H9 (cell line): ENCODE measurements around the gene TCF25. TPM values are rescaled to one million over a fixed set of nuclear protein-coding genes. Genes with fewer than 3 reads are reported as not detected.

Experiments
- DNase-seq: peaks from one replicate; pipeline ENCODE4 v3.0.0-alpha.2; 2017
- H2AFZ ChIP-seq: one replicate; pipeline ENCODE4 v1.6.1; 2013; ENCODE audit warnings: mild to moderate bottlenecking, low read length, control low read depth, moderate library complexity
- H2AK5ac ChIP-seq: 2 replicates; pipeline ENCODE4 v1.6.1; 2013; ENCODE audit warnings: low read length, control low read depth, mixed read lengths; ENCODE audit not compliant: insufficient read length
- H2BK120ac ChIP-seq: one replicate; pipeline ENCODE4 v1.6.1; 2013; ENCODE audit warnings: low read depth, mild to moderate bottlenecking, low read length, control low read depth, inconsistent platforms; ENCODE audit not compliant: poor library complexity, severe bottlenecking
- H2BK12ac ChIP-seq: 2 replicates; pipeline ENCODE4 v1.6.1; 2013; ENCODE audit warnings: low read length, control low read depth, mixed read lengths, low read depth; ENCODE audit not compliant: insufficient read length
- H2BK15ac ChIP-seq: 2 replicates; pipeline ENCODE4 v1.6.1; 2013; ENCODE audit warnings: low read depth, low read length, control low read depth
- H2BK20ac ChIP-seq: one replicate; pipeline ENCODE4 v1.6.1; 2013; ENCODE audit warnings: low read depth, mild to moderate bottlenecking, low read length, control low read depth, inconsistent platforms; ENCODE audit not compliant: poor library complexity, severe bottlenecking
- H2BK5ac ChIP-seq: 2 replicates; pipeline ENCODE4 v1.6.1; 2013; ENCODE audit warnings: low read length, control low read depth, mixed read lengths; ENCODE audit not compliant: insufficient read length
- H3K14ac ChIP-seq: 2 replicates; pipeline ENCODE4 v1.6.1; 2013; ENCODE audit warnings: low read length, control low read depth; ENCODE audit not compliant: insufficient read depth
- H3K18ac ChIP-seq: 2 replicates; pipeline ENCODE4 v1.6.1; 2013; ENCODE audit warnings: low read depth, mild to moderate bottlenecking, mixed read lengths, low read length, control low read depth; ENCODE audit not compliant: insufficient read length
- H3K23ac ChIP-seq: 2 replicates; pipeline ENCODE4 v1.6.1; 2013; ENCODE audit warnings: low read length, control low read depth, mixed read lengths, low read depth; ENCODE audit not compliant: insufficient read length
- H3K23me2 ChIP-seq: 2 replicates; pipeline ENCODE4 v1.6.1; 2013; ENCODE audit warnings: low read depth, mild to moderate bottlenecking, mixed read lengths, low read length, control low read depth; ENCODE audit not compliant: insufficient read length, poor library complexity, severe bottlenecking
- H3K27ac ChIP-seq: 2 replicates; pipeline ENCODE4 v1.5.1; 2013; ENCODE audit warnings: low read length, control low read depth, mixed read lengths, low read depth; ENCODE audit not compliant: insufficient read length
- H3K27me3 ChIP-seq: 2 replicates; pipeline ENCODE4 v1.6.1; 2013; ENCODE audit warnings: low read length, control low read depth, inconsistent platforms; ENCODE audit not compliant: insufficient read depth
- H3K4ac ChIP-seq: 2 replicates; pipeline ENCODE4 v1.6.1; 2013; ENCODE audit warnings: low read depth, mild to moderate bottlenecking, control low read depth, inconsistent platforms, low read length, moderate library complexity
- H3K4me1 ChIP-seq: 2 replicates; pipeline ENCODE4 v1.6.1; 2013; ENCODE audit warnings: low read length, control low read depth, inconsistent platforms; ENCODE audit not compliant: insufficient read depth
- H3K4me2 ChIP-seq: 2 replicates; pipeline ENCODE4 v1.6.1; 2013; ENCODE audit warnings: low read length, control low read depth, mixed read lengths; ENCODE audit not compliant: insufficient read length, insufficient read depth
- H3K56ac ChIP-seq: 2 replicates; pipeline ENCODE4 v1.6.1; 2013; ENCODE audit warnings: low read depth, mild to moderate bottlenecking, mixed read lengths, low read length, control low read depth; ENCODE audit not compliant: insufficient read length
- H3K79me1 ChIP-seq: 2 replicates; pipeline ENCODE4 v1.6.1; 2013; ENCODE audit warnings: low read depth, mild to moderate bottlenecking, moderate library complexity, low read length, control low read depth, inconsistent platforms; ENCODE audit not compliant: insufficient read depth, poor library complexity, severe bottlenecking
- H3K79me2 ChIP-seq: 2 replicates; pipeline ENCODE4 v1.6.1; 2013; ENCODE audit warnings: low read length, control low read depth, inconsistent platforms; ENCODE audit not compliant: insufficient read depth
- H3K9ac ChIP-seq: 2 replicates; pipeline ENCODE4 v1.6.1; 2013; ENCODE audit warnings: low read length, control low read depth, mixed read lengths; ENCODE audit not compliant: insufficient read length; ENCODE audit errors: extremely low read depth
- H3K9me3 ChIP-seq: one replicate; pipeline ENCODE4 v1.6.1; 2013; ENCODE audit warnings: low read depth, low read length, inconsistent platforms; ENCODE audit not compliant: control insufficient read depth
- H3T11ph ChIP-seq: one replicate; pipeline ENCODE4 v1.6.1; 2013; ENCODE audit warnings: mild to moderate bottlenecking, low read length, control low read depth, inconsistent platforms
- H4K20me1 ChIP-seq: one replicate; pipeline ENCODE4 v1.6.1; 2013; ENCODE audit not compliant: control insufficient read depth, insufficient read length, insufficient read depth
- H4K5ac ChIP-seq: 2 replicates; pipeline ENCODE4 v1.6.1; 2013; ENCODE audit warnings: low read depth, mild to moderate bottlenecking, mixed read lengths, low read length, control low read depth; ENCODE audit not compliant: insufficient read length
- H4K8ac ChIP-seq: replicated peaks from 2 replicates; pipeline ENCODE4 v1.6.1; 2013; ENCODE audit warnings: low read length, control low read depth, mixed read lengths, low read depth; ENCODE audit not compliant: insufficient read length
- H4K91ac ChIP-seq: 2 replicates; pipeline ENCODE4 v1.6.1; 2013; ENCODE audit warnings: low read depth, mild to moderate bottlenecking, moderate library complexity, mixed read lengths, low read length, control low read depth; ENCODE audit not compliant: insufficient read length
- H3K27ac Mint-ChIP-seq, 3 experiments: 2 replicates in 2 of 3; 3 replicates in 1 of 3; pipeline ENCODE4 v1.8.0; 2020 to 2021; ENCODE audit warnings: mixed read lengths in 3 of 3, mild to moderate bottlenecking in 1 of 3, moderate library complexity in 1 of 3
- H3K27me3 Mint-ChIP-seq: 2 replicates; pipeline ENCODE4 v1.8.0; 2021; ENCODE audit warnings: low read depth, mild to moderate bottlenecking, moderate library complexity, mixed read lengths
- H3K36me3 Mint-ChIP-seq, 3 experiments: 2 replicates in 2 of 3; 3 replicates in 1 of 3; pipeline ENCODE4 v1.8.0; 2020 to 2021; ENCODE audit warnings: low read depth in 3 of 3, mixed read lengths in 3 of 3; ENCODE audit not compliant: insufficient read depth in 1 of 3
- H3K4me1 Mint-ChIP-seq, 2 experiments: 2 replicates each; pipeline ENCODE4 v1.8.0; 2020; ENCODE audit warnings: mixed read lengths in 2 of 2
- H3K4me3 Mint-ChIP-seq, 2 experiments: 2 replicates in 1 of 2; 3 replicates in 1 of 2; pipeline ENCODE4 v1.8.0; 2020 to 2021; ENCODE audit warnings: mild to moderate bottlenecking in 2 of 2, mixed read lengths in 2 of 2, moderate library complexity in 1 of 2
- H3K9me3 Mint-ChIP-seq, 2 experiments: 2 replicates in 1 of 2; 3 replicates in 1 of 2; pipeline ENCODE4 v1.8.0; 2020; ENCODE audit warnings: mild to moderate bottlenecking in 2 of 2, mixed read lengths in 2 of 2, moderate library complexity in 1 of 2
- WGBS: extraction: QIAGEN DNeasy Blood & Tissue Kit; methylation state at CpG from one replicate; pipeline ENCODE4 v1.1.7; 2013; ENCODE audit warnings: missing lambda C conversion rate, low lambda C conversion rate, mixed read lengths; ENCODE audit not compliant: insufficient read length; ENCODE audit errors: extremely low coverage; 5-methylcytosine and 5-hydroxymethylcytosine counted together
- total RNA-seq: library from RNA; stranded (reverse); gene quantifications from 2 replicates; pipeline ENCODE4 v1.2.1, GENCODE V29; 2021
- TF ChIP-seq, protein P1 (sequence below): fragments of 200-600 bp; sonication (generic); conservative IDR thresholded peaks from 3 replicates; pipeline ENCODE4 v1.8.0; 2021; ENCODE audit warnings: antibody characterized with exemption, mild to moderate bottlenecking

The TCF25 gene
- total RNA-seq, 1 experiment from 2014 or later, result 109 TPM

DNA sequence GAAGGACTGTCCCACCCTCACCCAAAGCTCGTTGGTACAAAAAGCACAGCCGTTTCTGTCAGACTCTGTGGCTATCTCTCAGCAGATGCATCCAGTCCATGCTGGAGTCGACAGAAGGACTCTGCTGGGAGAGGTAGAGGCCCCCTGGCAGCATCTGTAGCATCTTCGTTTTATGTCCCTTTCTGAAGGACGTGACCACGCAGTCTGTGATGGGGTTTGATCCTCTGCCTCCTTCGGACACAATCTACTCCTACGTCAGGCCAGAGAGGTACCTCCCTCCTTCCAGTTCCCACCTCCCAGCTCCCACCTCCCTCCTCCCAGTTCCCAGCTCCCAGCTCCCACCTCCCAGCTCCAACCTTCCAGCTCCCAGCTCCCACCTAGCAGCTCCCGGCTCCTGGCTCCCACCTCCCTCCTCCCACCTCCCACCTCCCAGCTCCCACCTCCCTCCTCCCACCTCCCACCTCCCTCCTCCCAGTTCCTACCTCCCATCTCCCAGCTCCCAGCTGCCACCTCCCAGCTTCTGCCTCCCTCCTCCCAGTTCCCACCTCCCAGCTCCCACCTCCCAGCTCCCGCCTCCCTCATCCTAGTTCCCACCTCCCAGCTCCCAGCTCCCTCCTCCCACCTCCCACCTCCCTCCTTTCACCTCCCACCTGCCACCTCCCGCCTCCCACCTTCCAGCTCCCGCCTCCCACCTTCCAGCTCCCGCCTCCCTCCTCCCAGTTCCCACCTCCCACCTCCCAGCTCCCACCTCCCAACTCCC is 33.8 kb downstream of the TCF25 start:
- Histone ChIP-seq H3K23me2 (no peaks in the 10 kb centered on the region), H3T11ph (no peak overlapping the region), H4K91ac (no peak overlapping the region), H3K79me2 (no peaks in the 10 kb centered on the region), H3K18ac (no peak overlapping the region), H3K4me2 (no peak overlapping the region), H3K79me1 (no peaks in the 10 kb centered on the region), H2BK20ac (no peak overlapping the region), H4K5ac (no peak overlapping the region), H2AK5ac (no peak overlapping the region), H3K27ac (no peak overlapping the region), H2BK15ac (no peak overlapping the region), H3K14ac (no peak overlapping the region), H2BK120ac (no peak overlapping the region), H2BK12ac (no peak overlapping the region), H4K20me1 (no peaks in the 10 kb centered on the region), H3K23ac (no peak overlapping the region), H3K9me3 (peaks cover 7% of the 10 kb centered on the region), H3K27me3 (no peaks in the 10 kb centered on the region), H2AFZ (no peak overlapping the region), H4K8ac (no peak overlapping the region), H3K9ac (no peak overlapping the region), H3K4ac (no peak overlapping the region), H3K56ac (no peak overlapping the region), H2BK5ac (no peak overlapping the region), H3K4me1 (no peaks in the 10 kb centered on the region)
- peaks cover 6 to 13% of the 10 kb centered on the region in 2 experiments; a peak in 3 of 5 replicates for H3K9me3 Mint-ChIP-seq
- H3K27me3 Mint-ChIP-seq, result no peaks in the 10 kb centered on the region
- no peak for DNase-seq
- H3K36me3 Mint-ChIP-seq, result peaks cover 29 to 49% (median 43%) of the 10 kb centered on the region in 3 experiments; a peak in 6 of 7 replicates
- no peak overlapping the region for H3K4me3 Mint-ChIP-seq
- TF ChIP-seq, protein P1, sequence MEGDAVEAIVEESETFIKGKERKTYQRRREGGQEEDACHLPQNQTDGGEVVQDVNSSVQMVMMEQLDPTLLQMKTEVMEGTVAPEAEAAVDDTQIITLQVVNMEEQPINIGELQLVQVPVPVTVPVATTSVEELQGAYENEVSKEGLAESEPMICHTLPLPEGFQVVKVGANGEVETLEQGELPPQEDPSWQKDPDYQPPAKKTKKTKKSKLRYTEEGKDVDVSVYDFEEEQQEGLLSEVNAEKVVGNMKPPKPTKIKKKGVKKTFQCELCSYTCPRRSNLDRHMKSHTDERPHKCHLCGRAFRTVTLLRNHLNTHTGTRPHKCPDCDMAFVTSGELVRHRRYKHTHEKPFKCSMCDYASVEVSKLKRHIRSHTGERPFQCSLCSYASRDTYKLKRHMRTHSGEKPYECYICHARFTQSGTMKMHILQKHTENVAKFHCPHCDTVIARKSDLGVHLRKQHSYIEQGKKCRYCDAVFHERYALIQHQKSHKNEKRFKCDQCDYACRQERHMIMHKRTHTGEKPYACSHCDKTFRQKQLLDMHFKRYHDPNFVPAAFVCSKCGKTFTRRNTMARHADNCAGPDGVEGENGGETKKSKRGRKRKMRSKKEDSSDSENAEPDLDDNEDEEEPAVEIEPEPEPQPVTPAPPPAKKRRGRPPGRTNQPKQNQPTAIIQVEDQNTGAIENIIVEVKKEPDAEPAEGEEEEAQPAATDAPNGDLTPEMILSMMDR, result no peak
- WGBS, result no CpG with 5 or more reads among the region's 13 CpGs
- peaks cover 2 to 5% of the 10 kb centered on the region in 2 experiments; a peak in 2 of 4 replicates for H3K4me1 Mint-ChIP-seq
- no peak overlapping the region for H3K27ac Mint-ChIP-seq
